Endothelial cell of umbilical vein (primary cell): Measurements from ENCODE around the gene FBXO24.

Experiments
- POLR2A ChIP-seq: IDR thresholded peaks from 2 replicates; pipeline ENCODE4 v1.6.1; 2012; ENCODE audit warnings: low read depth, mild to moderate bottlenecking, control low read depth, low read length
- POLR2AphosphoS5 ChIP-seq: IDR thresholded peaks from 2 replicates; pipeline ENCODE4 v1.6.1; 2012; ENCODE audit warnings: low read depth, mild to moderate bottlenecking, control low read depth, low read length, moderate library complexity; ENCODE audit not compliant: insufficient read depth
- TF ChIP-seq, protein P1 (sequence below): IDR thresholded peaks from 2 replicates; pipeline ENCODE4 v1.6.1; 2011; ENCODE audit not compliant: insufficient read depth, insufficient read length

GRCh38 chr7:100546926-100547800, 39.0 kb upstream of the FBXO24 start:
- TF ChIP-seq POLR2AphosphoS5 (no peak), POLR2A (no peak)
- TF ChIP-seq, protein P1, sequence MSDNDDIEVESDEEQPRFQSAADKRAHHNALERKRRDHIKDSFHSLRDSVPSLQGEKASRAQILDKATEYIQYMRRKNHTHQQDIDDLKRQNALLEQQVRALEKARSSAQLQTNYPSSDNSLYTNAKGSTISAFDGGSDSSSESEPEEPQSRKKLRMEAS: no peak
